Measurements from ENCODE around the gene FAM163B.

DNA sequence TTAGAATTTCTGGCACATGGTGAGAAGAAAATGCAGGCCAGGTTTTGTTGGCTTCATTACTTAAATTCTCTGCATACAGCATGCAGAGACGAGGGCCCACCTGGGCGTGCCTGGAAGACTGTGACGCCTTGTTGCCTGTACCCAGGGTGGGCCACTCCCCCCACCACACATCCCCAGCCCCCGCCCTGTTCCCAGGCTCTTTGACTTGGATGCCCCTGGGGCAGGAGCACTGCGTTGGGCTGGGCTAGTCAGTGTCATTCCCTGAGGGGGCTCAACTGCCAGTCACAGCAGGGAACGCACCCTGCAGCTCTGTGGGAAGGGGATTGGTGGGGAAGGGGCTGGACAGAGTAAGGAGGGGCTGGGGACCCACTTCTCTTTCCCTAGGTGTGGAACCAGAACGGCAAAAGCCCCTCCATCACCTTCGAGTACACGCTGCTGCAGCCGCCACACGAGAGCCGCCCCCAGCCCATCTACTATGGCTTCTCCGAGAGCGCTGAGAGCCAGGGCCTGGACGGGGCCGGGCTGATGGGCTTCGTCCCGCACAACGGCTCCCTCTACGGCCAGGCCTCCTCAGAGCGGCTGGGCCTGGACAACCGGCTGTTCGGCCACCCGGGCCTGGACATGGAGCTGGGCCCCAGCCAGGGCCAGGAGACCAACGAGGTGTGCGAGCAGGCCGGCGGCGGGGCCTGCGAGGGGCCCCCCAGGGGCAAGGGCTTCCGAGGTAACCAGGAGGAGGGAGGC is 55.0 kb downstream of the FAM163B start:
- no peak for TF ChIP-seq EZH2 (optimal IDR thresholded peaks at IDR 0.05; ENCODE audit: low read depth, low read length)
- TF ChIP-seq, protein P1, sequence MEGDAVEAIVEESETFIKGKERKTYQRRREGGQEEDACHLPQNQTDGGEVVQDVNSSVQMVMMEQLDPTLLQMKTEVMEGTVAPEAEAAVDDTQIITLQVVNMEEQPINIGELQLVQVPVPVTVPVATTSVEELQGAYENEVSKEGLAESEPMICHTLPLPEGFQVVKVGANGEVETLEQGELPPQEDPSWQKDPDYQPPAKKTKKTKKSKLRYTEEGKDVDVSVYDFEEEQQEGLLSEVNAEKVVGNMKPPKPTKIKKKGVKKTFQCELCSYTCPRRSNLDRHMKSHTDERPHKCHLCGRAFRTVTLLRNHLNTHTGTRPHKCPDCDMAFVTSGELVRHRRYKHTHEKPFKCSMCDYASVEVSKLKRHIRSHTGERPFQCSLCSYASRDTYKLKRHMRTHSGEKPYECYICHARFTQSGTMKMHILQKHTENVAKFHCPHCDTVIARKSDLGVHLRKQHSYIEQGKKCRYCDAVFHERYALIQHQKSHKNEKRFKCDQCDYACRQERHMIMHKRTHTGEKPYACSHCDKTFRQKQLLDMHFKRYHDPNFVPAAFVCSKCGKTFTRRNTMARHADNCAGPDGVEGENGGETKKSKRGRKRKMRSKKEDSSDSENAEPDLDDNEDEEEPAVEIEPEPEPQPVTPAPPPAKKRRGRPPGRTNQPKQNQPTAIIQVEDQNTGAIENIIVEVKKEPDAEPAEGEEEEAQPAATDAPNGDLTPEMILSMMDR (IDR thresholded peaks at IDR 0.05; ENCODE audit: low read length), result no peak
- no peak for TF ChIP-seq EZH2phosphoT487 (IDR thresholded peaks at IDR 0.05; ENCODE audit: low read length)

Data from MM.1S (cell line).